ENCODE results near the gene TRIP12. TPM values are rescaled to one million over a fixed set of nuclear protein-coding genes. Genes with fewer than 3 reads are reported as not detected.

Gene TRIP12
- total and polyA plus RNA-seq, 2 donors (not counting 3 experiments of a cell fraction or from before 2014, with no cell fraction given) = 53.8 to 278 TPM

- no TSS peak for BruUV-seq (replicated peaks)
- no peaks in the 10 kb centered on the region for H4K20me1 ChIP-seq (replicated peaks; ENCODE audit: control insufficient read depth, extremely low read depth, insufficient read depth, low read length)
- H3K9ac ChIP-seq (replicated peaks; ENCODE audit: extremely low read depth, insufficient read depth, low read length) = no peak overlapping the region
- FAIRE-seq (no peak), DNase-seq (ENCODE audit: low read depth, low spot score) (no peak)
- H3K79me2 ChIP-seq (ENCODE audit: control insufficient read depth, insufficient read depth, low read length) = no peaks in the 10 kb centered on the region
- no peaks in the 10 kb centered on the region for H3K36me3 ChIP-seq (ENCODE audit: control insufficient read depth in 2 of 2, extremely low read depth in 1 of 2, insufficient read depth in 2 of 2, low read length in 2 of 2)
- no peak overlapping the region for H3K4me3 ChIP-seq (replicated peaks in 1 of 3; ENCODE audit: insufficient read depth in 1 of 3, low read depth in 1 of 3, low read length in 3 of 3)
- H3K27me3 ChIP-seq (ENCODE audit: control insufficient read depth in 2 of 2, insufficient read depth in 2 of 2, low read length in 2 of 2) = peaks cover 0 to 3% of the 10 kb centered on the region in 2 experiments
- CTCF ChIA-PET = no interaction called here
- H3K4me1 ChIP-seq (ENCODE audit: control insufficient read depth, extremely low read depth, insufficient read depth, low read length) = no peaks in the 10 kb centered on the region
- no peaks in the 10 kb centered on the region for H3K9me1 ChIP-seq (replicated peaks; ENCODE audit: control insufficient read depth, extremely low read depth, insufficient read depth, low read length)
- TF ChIP-seq POLR2A (IDR thresholded peaks at IDR 0.05; ENCODE audit: low read depth, low read length) (no peak), CTCF (IDR thresholded peaks at IDR 0.05; ENCODE audit: extremely low read depth in 1 of 2, insufficient read depth in 1 of 2, low read depth in 1 of 2, low read length in 2 of 2) (no peak), GATA2 (IDR thresholded peaks at IDR 0.05; ENCODE audit: insufficient read depth, insufficient read length, low read depth, low read length) (no peak), JUN (IDR thresholded peaks at IDR 0.05; ENCODE audit: borderline replicate concordance, insufficient read depth, insufficient read length, low read depth) (no peak), MAX (IDR thresholded peaks at IDR 0.05; ENCODE audit: insufficient read depth, insufficient read length) (no peak), FOS (IDR thresholded peaks at IDR 0.05; ENCODE audit: borderline replicate concordance, insufficient read depth, low read length) (no peak), MYC (IDR thresholded peaks at IDR 0.05; ENCODE audit: low read depth, low read length) (no peak), EZH2 (IDR thresholded peaks at IDR 0.05; ENCODE audit: borderline replicate concordance, low read depth, low read length, severe bottlenecking) (no peak), POLR2AphosphoS5 (IDR thresholded peaks at IDR 0.05; ENCODE audit: insufficient read depth, low read depth, low read length) (no peak)
- no peaks in the 10 kb centered on the region for H3K9me3 ChIP-seq (replicated peaks; ENCODE audit: control insufficient read depth, insufficient read depth, low read length)
- no peak overlapping the region for H3K4me2 ChIP-seq (ENCODE audit: insufficient read depth, low read length)
- dilution Hi-C loops (cut with MboI; ENCODE audit: extremely low pct_ligation_motif_present, low sequenced_read_pairs) = no loop called here
- no peak overlapping the region for H3K27ac ChIP-seq (ENCODE audit: insufficient read depth, low read depth, low read length)
- intact Hi-C loops (cut with micrococcal nuclease) = no loop called here
- POLR2A ChIA-PET = no interaction called here
- no peak overlapping the region for H2AFZ ChIP-seq (ENCODE audit: low read depth, low read length)
Observed at GRCh38 chr2:229732897-229733296, 188.9 kb downstream of the TRIP12 start.
